HG03175 (cell line): Measurements from ENCODE around the gene ARHGAP24.

ENCODE experiments used
- ATAC-seq: cut with Tn5 transposase; IDR thresholded peaks from one replicate; pipeline ENCODE4 v1.9.1; 2021; ENCODE audit warnings: mild to moderate bottlenecking, moderate library complexity; ENCODE audit not compliant: unreplicated experiment

ARHGAP24 gene

GRCh38 chr4:85733798-85734197 is 258.8 kb downstream of the ARHGAP24 start:
- no peak for ATAC-seq

DNA sequence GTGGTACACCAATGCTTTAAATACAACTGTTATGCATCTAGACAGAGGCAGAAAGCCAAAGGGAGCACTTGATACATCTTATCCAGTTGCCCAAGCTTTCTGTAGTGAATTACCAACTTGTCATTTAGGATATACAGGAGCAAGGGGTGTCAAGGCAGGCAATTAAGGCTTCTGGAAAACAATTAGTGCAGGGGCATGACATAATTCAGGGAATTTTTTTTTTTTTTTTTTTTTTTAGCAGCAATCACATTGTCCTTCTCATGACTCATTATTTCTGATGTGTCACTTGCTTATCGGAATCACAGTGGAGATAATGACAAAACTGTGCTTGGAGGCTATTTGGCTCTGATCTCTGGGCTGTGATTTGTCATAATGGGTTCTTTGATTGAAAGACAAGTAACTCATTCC is 259.5 kb downstream of the ARHGAP24 start:
- no peak for ATAC-seq

DNA sequence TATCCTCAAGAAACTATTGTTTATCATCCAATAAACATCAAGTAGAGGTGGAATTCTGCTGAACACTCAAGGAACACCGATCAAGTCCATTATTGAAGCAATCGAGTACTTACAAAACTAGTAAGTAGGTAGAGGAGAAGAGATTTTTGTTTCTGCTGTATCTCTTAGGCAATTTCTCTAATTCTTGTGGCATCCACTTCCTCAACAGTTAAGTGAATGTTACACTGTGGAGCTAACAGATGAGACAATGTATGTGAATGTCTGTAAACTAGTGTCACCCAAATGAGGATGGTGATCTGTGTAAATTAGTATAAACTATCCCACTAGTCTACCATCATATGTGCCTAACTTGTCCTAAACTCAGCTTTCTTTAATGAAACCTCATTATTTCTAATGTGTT is 261.6 kb downstream of the ARHGAP24 start:
- no peak for ATAC-seq

DNA sequence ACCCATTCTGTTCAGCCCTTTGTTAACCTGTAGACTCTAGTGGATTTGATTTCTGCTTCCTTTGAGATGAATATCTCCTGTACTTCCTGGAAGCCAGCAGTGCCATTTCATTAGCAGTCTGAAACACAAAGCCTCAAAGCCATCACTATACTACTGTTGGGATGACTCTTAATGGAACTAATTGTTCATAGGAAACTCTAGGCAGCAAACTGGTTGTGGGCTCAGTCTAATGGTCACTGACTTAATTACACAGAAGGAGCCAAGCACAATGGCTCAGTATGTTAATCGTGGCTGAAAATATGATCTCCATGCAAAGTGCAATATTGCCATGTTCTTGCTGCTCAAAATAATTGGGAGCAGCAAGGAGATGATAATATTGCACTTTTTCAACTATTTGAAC is 262.3 kb downstream of the ARHGAP24 start:
- ATAC-seq, result no peak

GRCh38 chr4:85738721-85739120 is 263.8 kb downstream of the ARHGAP24 start:
- ATAC-seq, result no peak

- no peak for ATAC-seq
Observed at GRCh38 chr4:85740431-85740861, 265.5 kb downstream of the ARHGAP24 start.

DNA sequence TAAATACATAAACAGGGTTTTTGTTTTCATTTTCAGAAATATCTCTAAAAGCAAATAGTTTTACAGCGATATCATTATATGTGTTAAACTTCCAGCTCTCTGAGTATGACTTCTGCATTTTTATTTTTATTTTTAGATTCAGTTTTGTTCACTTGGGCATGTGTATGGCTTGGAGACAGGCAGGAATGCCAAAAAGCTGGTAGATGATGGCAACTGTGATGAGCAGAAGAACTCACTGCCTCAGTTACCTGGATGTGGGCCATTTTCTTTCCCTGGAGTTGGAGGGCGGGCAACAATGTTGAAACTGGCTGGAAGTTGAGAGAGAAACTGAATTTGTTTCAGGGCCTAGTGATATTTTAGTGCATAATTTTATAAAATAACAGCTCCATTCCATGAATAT is 266.4 kb downstream of the ARHGAP24 start:
- ATAC-seq, result no peak

DNA sequence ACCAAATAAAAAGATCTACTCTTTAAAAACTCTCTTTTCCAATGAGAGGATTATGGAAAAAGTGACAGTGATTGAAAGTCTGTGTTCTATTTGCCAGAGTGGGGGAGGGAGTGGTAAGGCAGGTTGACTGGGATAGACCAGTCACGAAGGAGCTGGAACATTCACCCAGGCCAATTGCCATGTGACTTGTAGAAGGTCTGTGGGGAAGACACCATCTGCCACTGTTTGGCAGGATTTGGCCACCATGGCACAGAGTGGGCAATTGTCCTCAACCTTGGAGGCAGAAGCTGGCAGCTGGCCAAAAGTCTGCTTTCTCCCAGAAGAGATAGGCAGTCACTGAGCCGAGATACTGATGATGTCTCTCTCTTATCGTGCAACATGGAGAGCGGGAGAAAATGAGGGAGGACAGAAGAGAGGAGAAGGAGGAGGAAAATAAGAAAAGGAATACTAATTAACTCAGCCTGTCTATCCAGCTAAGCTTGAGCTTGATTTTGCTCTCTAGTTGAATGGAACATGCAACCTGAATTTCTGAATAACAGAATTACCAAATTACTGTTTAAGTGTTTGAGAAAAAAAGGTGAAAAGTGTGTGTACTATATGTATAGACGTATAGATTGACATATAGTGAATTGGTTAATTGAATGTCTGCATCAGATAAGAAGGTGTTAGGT is 267.1 kb downstream of the ARHGAP24 start:
- ATAC-seq, result no peak

- ATAC-seq, result no peak
Observed at GRCh38 chr4:85744950-85745349, 270.0 kb downstream of the ARHGAP24 start.

DNA sequence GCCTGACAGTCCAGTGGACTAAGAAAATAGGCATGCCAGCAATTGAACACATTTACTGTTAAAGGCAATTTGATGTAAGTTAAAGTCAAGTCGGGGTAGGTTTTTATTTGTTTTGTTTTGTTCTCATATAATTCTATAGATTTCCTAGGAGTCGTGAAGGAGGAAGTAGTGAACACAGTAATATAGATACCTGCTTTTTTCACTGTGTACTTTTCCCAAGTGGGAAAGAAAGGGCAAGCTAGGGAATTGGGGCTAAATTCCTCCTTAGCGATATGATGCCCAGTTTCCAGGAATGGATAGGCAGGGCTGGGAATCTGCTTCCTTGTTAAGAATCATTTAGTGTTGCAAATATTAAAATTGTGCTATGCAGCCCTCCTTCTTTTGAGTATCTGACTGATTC is 271.0 kb downstream of the ARHGAP24 start:
- no peak for ATAC-seq

GRCh38 chr4:85747882-85748491 is 273.0 kb downstream of the ARHGAP24 start:
- peak; percentile 70 for ATAC-seq

GRCh38 chr4:85748654-85749053 is 273.7 kb downstream of the ARHGAP24 start:
- no peak for ATAC-seq

DNA sequence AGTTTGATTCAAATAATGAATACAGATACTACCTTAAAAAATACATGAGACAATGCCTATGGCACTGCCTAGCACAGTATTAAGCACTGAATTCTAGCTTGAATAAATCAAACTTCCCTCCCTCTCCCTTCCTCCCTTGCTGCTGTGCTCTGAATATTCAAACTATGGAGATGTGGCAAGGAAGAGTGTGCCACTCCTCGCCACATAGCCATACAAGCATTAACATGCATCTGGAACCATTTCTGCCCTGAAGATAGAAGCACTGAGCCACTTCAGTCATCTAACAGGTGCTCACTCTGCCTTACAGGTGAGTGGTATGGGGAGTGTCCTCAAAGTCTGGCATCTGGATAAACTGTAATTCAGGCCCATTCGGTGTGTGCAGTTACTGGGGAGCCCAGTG is 276.9 kb downstream of the ARHGAP24 start:
- no peak for ATAC-seq

DNA sequence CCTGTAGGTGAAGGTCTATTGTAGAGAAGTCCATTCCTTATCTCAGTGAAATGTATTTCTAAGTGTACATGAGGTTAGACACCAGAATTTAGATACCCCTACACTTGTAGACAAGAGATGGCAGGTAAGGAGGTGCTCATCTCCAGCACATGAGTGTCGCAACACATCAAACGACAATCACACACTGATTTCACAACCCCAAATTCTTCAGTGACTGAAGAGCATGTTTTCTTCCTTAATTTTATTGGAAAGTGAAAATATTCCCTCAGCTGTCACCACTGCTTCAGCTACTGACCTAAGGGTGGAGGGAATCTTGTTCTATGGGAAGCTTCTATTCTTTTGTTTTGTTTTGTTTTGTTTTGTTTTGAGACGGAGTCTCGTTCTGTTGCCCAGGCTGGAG is 280.3 kb downstream of the ARHGAP24 start:
- ATAC-seq, result no peak

DNA sequence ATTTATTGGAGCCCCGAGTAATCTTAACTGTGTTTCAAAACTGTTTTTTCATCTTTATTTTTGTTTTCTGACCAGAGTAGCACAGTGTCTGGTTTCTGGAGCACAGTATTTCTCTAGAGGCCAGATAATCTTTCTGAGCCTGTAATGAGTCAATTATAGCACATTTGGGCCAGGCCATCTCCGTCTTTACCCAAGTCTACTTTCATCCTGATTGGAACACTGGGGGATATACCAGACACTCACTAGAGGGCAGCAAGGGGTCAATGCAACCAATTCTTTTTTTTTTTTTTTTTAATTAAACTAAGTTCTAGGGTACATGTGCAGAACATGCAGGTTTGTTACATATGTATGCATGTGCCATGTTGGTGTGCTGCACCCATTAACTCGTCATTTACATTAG is 282.0 kb downstream of the ARHGAP24 start:
- ATAC-seq, result no peak

- ATAC-seq, result no peak
Observed at GRCh38 chr4:85759388-85759787, 284.4 kb downstream of the ARHGAP24 start.

DNA sequence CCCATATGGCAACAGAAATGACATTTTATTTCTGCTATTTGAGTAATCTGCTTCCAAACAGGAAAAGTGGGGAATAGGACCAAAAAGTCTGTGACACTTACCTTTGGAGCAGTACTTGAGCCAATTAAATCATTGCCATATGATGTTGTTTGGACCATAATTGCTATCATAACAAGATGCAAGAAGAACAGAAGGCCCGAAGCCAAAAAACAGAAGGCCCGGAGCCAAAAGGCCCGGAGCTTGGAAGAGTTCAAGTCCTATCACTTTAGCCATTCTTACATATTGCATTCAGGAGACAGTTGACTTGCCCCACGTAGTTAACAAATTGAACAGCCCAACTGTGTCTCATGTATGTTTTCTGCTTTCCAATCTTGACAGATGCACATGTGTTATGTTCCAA is 285.6 kb downstream of the ARHGAP24 start:
- no peak for ATAC-seq

DNA sequence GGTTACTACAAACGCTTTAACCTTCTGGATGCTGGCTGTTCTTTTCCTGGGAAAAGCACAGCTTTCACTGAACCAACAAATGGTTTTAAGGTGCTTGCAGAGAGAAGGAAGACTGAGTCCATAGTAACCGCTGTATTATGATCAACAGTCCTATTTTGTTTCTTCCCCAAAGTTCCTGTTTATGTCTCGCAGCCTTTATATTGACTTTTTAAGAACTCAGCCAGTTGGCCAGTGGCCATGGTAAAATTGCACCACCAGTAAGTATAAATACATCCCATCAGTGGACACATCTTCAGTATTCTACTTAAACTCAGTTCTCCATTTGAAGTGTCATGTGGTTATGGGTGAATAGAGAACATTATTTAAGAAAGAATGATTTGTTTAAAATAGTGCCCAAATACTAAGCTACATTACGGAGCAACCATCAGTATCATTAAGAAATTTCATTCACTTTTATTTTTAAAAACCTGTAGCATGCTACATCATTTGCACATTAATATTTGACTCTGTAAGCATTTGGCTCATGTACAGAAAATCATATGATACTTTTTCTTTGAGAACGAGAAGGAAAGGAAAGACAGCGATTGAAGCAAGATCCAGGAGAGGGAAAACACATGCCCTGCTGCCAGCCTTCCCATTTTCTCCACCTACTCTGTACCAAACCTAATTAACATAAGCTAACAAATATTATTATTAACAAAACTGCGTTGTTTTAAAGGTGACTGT is 287.0 kb downstream of the ARHGAP24 start:
- no peak for ATAC-seq

DNA sequence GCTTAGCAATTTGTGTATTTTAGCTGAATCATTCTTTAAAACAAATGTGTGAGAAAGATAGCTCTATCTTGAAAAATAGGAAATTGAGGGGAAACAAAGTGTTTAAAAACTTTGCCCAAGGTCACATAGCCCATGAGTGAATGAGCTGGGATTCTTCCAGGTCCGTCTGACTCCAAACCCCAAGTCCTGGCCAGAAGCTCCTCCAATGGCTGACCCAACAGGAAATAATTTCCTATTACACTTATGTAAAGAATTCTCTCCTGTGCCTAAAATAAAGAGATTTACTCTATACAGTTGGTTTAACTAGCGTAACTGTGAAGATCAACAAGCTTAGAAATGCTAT is 287.6 kb downstream of the ARHGAP24 start:
- ATAC-seq, result no peak

DNA sequence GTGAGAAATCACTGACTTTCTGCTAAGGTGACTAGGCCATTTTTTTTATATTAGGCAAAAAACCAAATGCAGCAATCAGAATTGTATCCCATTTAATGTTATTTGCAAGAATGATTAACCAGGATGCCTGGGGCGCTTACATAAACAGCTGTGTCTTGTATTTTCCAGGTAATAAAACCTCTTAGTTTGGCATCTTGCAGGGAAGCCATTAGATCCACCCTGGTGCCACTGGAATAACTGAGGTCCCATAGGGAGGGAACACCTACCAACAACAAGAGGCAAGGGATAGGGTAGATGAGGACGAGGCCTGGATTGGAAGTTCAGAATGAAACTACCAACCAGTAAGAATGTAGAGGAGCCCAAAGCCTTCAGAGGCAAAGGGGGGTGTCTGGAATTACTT is 288.3 kb downstream of the ARHGAP24 start:
- ATAC-seq, result no peak

DNA sequence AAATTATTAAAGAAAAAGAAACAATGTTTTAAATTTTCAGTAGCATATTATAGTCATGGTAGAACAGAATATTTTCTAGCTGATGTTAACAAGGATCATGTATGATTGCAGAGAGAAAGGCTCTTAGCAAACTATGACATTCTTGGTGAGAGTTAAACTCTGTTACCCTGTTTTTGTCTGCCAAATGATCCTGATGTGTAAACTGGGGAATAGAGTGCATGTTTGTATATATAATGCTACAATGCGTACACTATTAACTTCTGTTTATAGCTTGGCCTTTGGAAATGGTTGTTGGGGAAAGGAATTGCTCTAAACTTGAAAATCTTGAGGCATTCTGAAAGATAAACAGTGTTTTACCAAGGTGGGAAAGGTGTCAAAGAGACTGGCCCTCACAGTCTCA is 292.7 kb downstream of the ARHGAP24 start:
- no peak for ATAC-seq

DNA sequence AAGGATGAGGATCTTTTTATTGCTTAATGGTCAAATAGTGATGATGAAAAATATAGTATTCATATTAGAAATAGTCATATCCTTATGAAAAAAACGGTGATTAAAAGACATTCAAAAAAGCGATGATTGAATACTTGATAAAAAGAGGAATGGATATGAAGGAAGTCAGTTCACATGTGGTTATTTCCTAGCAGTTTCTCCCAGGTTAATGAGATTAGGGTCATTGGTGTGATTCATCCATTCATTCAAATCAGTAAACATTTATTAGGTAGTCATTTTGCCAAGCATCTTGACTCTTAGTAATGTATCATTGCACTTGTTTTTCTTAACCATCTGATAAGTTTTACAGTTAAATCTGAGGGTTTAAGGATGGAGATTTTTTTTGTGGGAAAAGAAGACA is 294.1 kb downstream of the ARHGAP24 start:
- no peak for ATAC-seq
